Stimulated activated CD4-positive, alpha-beta T cell treated with anti-CD3 and anti-CD28 coated beads, Interleukin-2, amount 100 ng/mL, for 24 hours (primary cell): ENCODE measurements around the gene SMOC1.

Experiments
- DNase-seq, 2 donors: peaks; one replicate each; pipeline ENCODE4 v3.0.0-alpha.2; 2020

The SMOC1 gene

DNA sequence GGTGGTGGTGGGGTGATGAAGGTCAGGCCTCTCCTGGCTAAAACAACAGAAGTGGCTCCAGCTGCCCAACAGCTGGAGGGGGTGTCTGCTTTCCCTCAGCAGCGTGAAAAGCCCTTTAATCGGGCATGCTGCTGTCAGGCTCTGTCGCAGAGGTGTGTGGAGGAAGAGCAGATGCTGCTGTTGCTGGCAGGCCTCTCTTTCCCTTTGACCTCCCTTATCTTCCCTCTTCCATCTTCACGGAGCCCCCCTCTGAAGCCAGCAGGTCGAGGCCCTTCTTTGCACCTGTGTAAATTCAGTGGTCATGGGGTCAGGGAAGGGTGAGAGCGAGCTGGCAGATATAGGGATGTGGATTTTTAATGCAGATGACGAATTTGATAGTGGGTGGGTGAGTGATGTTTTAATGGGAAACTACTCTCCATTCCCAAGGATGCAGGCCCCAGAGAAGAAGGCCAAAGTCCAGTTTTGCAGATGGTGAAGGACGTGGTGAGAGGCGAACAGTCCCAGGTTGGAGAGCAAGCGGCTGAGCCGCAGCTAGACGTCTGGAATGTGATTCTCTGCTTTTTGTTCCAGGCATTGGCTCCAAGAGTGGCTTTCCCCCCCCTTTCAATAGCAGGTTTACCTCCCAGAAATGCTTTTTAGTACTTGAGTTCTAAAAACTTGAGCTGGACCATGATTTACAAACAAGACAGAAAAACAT, 64.0 kb downstream of the SMOC1 start:
- no peak for DNase-seq

- no peak for DNase-seq
Observed at GRCh38 chr14:69945347-69945746, 66.1 kb downstream of the SMOC1 start.

- DNase-seq, result no peak
Observed at GRCh38 chr14:69945912-69946311, 66.7 kb downstream of the SMOC1 start.

DNA sequence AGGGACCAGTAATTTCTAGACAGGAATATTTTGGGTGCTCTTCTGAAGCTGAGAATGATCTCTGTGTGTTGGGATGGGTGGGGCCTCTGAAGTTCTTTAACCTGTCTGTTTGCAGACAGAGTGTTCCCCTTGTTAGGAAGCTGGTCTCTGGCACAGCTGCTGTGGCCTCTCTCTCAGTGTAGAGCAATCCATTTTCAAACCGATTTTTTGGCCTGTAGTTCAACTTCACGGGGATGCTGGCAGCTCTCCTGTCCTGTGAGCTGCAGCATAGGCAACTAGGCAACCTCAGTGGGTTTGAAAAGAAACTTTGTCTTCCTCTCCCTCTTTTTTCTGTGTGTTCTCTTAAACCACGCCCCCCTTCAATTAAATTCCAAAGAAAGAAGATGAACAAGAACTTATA, 69.1 kb downstream of the SMOC1 start:
- no peak for DNase-seq

DNA sequence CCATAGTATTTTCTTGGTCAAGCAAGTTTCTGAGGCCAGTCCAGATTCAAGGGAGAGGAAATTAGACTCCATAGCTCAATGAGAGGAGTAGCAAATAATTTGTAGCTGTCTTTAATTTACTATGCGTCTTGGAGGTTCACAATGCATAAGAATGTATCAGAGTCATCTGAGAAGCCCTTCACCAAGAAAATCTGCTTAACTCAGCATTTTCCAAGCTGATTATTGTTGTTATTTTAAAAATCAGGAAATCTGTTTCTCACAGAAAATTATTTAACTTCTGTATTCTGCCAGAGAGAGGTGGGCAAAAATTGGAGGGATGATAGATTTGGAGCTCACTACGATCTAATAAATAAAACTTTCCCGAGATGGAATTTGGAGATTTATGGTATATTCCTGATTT, 72.0 kb downstream of the SMOC1 start:
- DNase-seq, result no peak

DNA sequence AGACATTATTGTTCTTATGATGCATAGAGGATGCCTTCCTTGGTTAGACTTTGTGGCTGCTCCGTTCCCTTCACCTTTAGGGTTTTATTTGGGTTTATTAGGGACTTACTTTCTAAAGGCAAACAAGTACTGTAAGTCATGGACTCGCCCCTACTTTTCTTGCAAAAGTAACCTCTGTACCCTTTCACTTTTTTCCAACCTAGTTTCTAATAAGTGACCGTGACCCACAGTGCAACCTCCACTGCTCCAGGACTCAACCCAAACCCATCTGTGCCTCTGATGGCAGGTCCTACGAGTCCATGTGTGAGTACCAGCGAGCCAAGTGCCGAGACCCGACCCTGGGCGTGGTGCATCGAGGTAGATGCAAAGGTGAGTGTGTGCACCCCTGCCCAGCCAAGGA, 72.7 kb downstream of the SMOC1 start:
- DNase-seq, result no peak

- DNase-seq, result no peak
Observed at GRCh38 chr14:69953266-69953915, 74.2 kb downstream of the SMOC1 start.

GRCh38 chr14:69955855-69956845, 76.9 kb downstream of the SMOC1 start:
- no peak for DNase-seq

GRCh38 chr14:69956970-69957369, 77.8 kb downstream of the SMOC1 start:
- no peak for DNase-seq

- no peak for DNase-seq
Observed at GRCh38 chr14:69957986-69958385, 78.8 kb downstream of the SMOC1 start.

- DNase-seq, result no peak
Observed at GRCh38 chr14:69959136-69959535, 79.9 kb downstream of the SMOC1 start.

- no peak for DNase-seq
Observed at GRCh38 chr14:69960296-69960695, 81.1 kb downstream of the SMOC1 start.

DNA sequence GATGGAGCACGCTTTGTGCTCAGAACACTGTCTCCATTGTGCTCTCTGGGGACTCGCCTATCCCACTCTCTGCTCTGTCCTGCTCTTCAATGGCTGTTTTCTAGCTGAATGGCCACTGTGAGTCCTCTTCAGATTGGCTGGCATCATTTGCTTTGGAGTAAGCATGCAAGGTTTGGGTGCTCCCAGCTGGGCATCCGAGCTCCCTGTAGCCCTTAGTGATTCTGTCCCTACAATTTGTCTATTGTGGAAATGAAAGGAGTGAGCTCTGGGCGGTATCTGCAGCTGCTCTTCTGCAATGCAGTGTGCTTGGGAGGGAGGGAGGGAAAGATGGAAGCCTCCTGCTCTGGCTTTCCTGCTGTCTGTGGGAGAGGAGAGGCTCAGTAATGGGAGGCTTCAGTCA, 84.8 kb downstream of the SMOC1 start:
- no peak for DNase-seq

DNA sequence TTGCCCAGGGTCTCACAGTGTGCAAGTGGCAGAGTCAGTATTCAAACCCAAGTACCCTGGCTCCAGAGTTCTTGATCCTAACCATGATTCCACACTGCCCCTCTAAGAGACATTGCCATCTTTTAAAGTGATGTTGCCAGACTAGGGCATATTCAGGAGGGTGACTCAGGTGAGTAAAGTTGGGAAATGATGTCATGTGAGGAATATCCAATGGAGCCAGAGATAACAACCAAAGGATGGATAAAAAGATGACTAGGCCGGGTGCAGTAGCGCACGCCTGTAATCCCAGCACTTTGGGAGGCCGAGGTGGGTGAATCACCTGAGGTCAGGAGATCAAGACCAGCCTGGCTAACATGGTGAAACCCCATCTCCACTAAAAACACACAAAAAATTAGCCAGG, 85.6 kb downstream of the SMOC1 start:
- no peak for DNase-seq

DNA sequence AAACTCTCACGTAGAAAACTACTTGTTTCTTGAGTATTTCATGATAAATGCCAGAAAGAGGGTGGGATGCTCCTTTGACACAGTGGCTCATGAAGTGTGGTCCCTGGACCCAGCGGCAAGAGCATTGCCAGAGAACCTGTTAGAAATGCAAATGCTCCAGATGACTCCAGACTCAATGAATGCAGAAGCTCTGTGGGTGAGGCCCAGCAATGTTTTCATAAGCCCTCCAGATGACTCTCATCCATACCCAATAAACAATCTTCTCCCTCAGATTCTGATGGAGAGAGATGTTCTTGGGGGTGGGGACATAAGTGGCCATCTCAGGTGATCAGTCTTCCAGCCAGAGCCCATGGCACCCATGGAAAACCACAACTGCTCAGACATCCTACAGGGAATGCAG, 88.9 kb downstream of the SMOC1 start:
- DNase-seq, result no peak

- no peak for DNase-seq
Observed at GRCh38 chr14:69968681-69969080, 89.5 kb downstream of the SMOC1 start.

GRCh38 chr14:69972755-69973154, 93.5 kb downstream of the SMOC1 start:
- DNase-seq, result no peak

- no peak for DNase-seq
Observed at GRCh38 chr14:69973846-69974245, 94.6 kb downstream of the SMOC1 start.

GRCh38 chr14:69979882-69980281, 100.7 kb downstream of the SMOC1 start:
- DNase-seq, result no peak

GRCh38 chr14:69980457-69981425, 101.5 kb downstream of the SMOC1 start:
- no peak for DNase-seq

DNA sequence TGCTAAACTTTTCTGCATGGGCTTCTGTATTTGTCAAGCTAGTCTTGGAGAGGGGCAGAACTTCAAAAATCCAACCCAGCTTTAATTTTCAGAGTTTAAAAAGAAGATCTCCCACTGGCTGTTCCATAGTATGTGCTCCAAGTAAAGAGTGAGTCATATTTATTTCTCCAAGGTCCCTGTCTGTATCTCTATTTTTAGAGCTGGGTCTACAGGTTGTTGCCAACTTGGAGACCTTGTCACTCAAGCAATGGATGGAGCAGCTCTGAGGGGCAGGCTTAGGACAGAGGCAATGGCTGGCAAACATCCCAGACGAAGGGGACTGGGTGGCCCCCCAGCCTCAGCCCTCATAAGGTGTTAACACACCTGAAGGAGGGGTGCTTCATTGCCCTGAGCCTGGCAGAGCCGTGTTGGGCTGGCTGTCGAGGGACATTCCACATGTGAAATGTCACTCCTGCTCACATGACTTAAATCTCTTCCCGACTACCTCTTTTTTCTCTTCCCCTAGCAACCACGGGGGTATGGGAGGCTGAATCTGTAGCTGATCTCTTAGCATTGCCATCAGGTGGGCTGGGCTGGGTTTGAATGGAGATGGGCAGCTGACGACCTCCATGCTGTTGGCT, 103.1 kb downstream of the SMOC1 start:
- no peak for DNase-seq

- no peak for DNase-seq
Observed at GRCh38 chr14:69982886-69983285, 103.7 kb downstream of the SMOC1 start.
